ENCODE data around the gene IL17RD. TPM values are rescaled to one million over a fixed set of nuclear protein-coding genes. Genes with fewer than 3 reads are reported as not detected.
A peak's percentile ranks its signal among the peaks of the same experiment; 100 is the strongest.

Gene IL17RD
- total RNA-seq, 2 donors from 2014 or later: 0.28 TPM; not detected in 1

GRCh38 chr3:57132674-57133073, 32.5 kb downstream of the IL17RD start:
- Mint-ChIP-seq H3K27ac (no peak overlapping the region), H3K36me3 (no peaks in the 10 kb centered on the region), H3K4me1 (ENCODE audit: low read depth in 2 of 2) (peaks cover 6 to 8% of the 10 kb centered on the region in 2 donors), H3K9me3 (no peaks in the 10 kb centered on the region), H3K27me3 (peaks cover 7 to 12% of the 10 kb centered on the region in 2 donors), H3K4me3 (no peak overlapping the region)
- DNase-seq (ENCODE audit: low spot score) (no peak), ATAC-seq (no peak)

GRCh38 chr3:57131210-57131588, 34.0 kb downstream of the IL17RD start:
- no peak overlapping the region for H3K4me3 Mint-ChIP-seq
- no peak for DNase-seq (ENCODE audit: low spot score)

GRCh38 chr3:57130571-57131209, 34.5 kb downstream of the IL17RD start:
- H3K27me3 Mint-ChIP-seq: no peaks in the 10 kb centered on the region

More at GRCh38 chr3:57131210-57131588, 34.0 kb downstream of the IL17RD start:
- no peak overlapping the region for H3K27ac Mint-ChIP-seq
- H3K36me3 Mint-ChIP-seq: no peaks in the 10 kb centered on the region
- peaks cover 6 to 8% of the 10 kb centered on the region in 2 donors for H3K4me1 Mint-ChIP-seq (ENCODE audit: low read depth in 2 of 2)
- no peaks in the 10 kb centered on the region for H3K27me3 Mint-ChIP-seq
- ATAC-seq: no peak
- H3K9me3 Mint-ChIP-seq: no peaks in the 10 kb centered on the region

GRCh38 chr3:57128826-57129667, 36.1 kb downstream of the IL17RD start:
- DNase-seq (ENCODE audit: low spot score) (no peak), ATAC-seq (no peak)
- Mint-ChIP-seq H3K4me3 (no peak overlapping the region), H3K9me3 (no peaks in the 10 kb centered on the region), H3K36me3 (no peaks in the 10 kb centered on the region), H3K27ac (no peak overlapping the region), H3K27me3 (peaks cover 0 to 2% of the 10 kb centered on the region in 2 donors), H3K4me1 (ENCODE audit: low read depth in 2 of 2) (peaks cover 6 to 8% of the 10 kb centered on the region in 2 donors)

More at GRCh38 chr3:57130571-57131209, 34.5 kb downstream of the IL17RD start:
- ATAC-seq (peak in 1 of 2 donors; percentile 48), DNase-seq (ENCODE audit: low spot score) (no peak)
- peaks cover 6 to 8% of the 10 kb centered on the region in 2 donors for H3K4me1 Mint-ChIP-seq (ENCODE audit: low read depth in 2 of 2)
- no peaks in the 10 kb centered on the region for H3K9me3 Mint-ChIP-seq
- no peaks in the 10 kb centered on the region for H3K36me3 Mint-ChIP-seq
- no peak overlapping the region for H3K4me3 Mint-ChIP-seq
- H3K27ac Mint-ChIP-seq: peak overlapping the region in 1 of 2 donors; percentile 54

- no peaks in the 10 kb centered on the region for H3K9me3 Mint-ChIP-seq
- peaks cover 0 to 5% of the 10 kb centered on the region in 2 donors for H3K27me3 Mint-ChIP-seq
- peaks cover 6 to 8% of the 10 kb centered on the region in 2 donors for H3K4me1 Mint-ChIP-seq (ENCODE audit: low read depth in 2 of 2)
- H3K36me3 Mint-ChIP-seq: no peaks in the 10 kb centered on the region
- H3K4me3 Mint-ChIP-seq: no peak overlapping the region
- H3K27ac Mint-ChIP-seq: no peak overlapping the region
- no peak for ATAC-seq
- no peak for DNase-seq (ENCODE audit: low spot score)
Measured at GRCh38 chr3:57127891-57128518, 37.1 kb downstream of the IL17RD start.

GRCh38 chr3:57126244-57126643, 38.9 kb downstream of the IL17RD start:
- DNase-seq (ENCODE audit: low spot score): no peak
- Mint-ChIP-seq H3K36me3 (no peaks in the 10 kb centered on the region), H3K9me3 (no peaks in the 10 kb centered on the region), H3K27me3 (peaks cover 5 to 12% of the 10 kb centered on the region in 2 donors), H3K4me3 (no peak overlapping the region), H3K4me1 (ENCODE audit: low read depth in 2 of 2) (peaks cover 6 to 8% of the 10 kb centered on the region in 2 donors), H3K27ac (no peak overlapping the region)
- ATAC-seq: no peak

- Mint-ChIP-seq H3K27ac (no peak overlapping the region), H3K36me3 (no peaks in the 10 kb centered on the region), H3K4me1 (ENCODE audit: low read depth in 2 of 2) (no peaks in the 10 kb centered on the region), H3K27me3 (peaks cover 5 to 12% of the 10 kb centered on the region in 2 donors), H3K4me3 (no peak overlapping the region), H3K9me3 (no peaks in the 10 kb centered on the region)
- no peak for ATAC-seq
- no peak for DNase-seq (ENCODE audit: low spot score)
Measured at GRCh38 chr3:57120451-57121174, 44.5 kb downstream of the IL17RD start.

GRCh38 chr3:57120040-57120439, 45.1 kb downstream of the IL17RD start:
- Mint-ChIP-seq H3K27me3 (peaks cover 5 to 12% of the 10 kb centered on the region in 2 donors), H3K27ac (no peak overlapping the region), H3K4me1 (ENCODE audit: low read depth in 2 of 2) (no peaks in the 10 kb centered on the region), H3K4me3 (no peak overlapping the region), H3K9me3 (no peaks in the 10 kb centered on the region), H3K36me3 (no peaks in the 10 kb centered on the region)
- no peak for ATAC-seq
- DNase-seq (ENCODE audit: low spot score): no peak

GRCh38 chr3:57118254-57118653, 46.9 kb downstream of the IL17RD start:
- no peak for DNase-seq (ENCODE audit: low spot score)
- ATAC-seq: no peak
- H3K9me3 Mint-ChIP-seq: no peaks in the 10 kb centered on the region

GRCh38 chr3:57116501-57116900, 48.7 kb downstream of the IL17RD start:
- Mint-ChIP-seq H3K4me3 (no peak overlapping the region), H3K9me3 (no peaks in the 10 kb centered on the region), H3K36me3 (no peaks in the 10 kb centered on the region), H3K4me1 (ENCODE audit: low read depth in 2 of 2) (peaks cover 4 to 8% of the 10 kb centered on the region in 2 donors), H3K27ac (no peak overlapping the region), H3K27me3 (peaks cover 0 to 1% of the 10 kb centered on the region in 2 donors)
- no peak for DNase-seq (ENCODE audit: low spot score)
- no peak for ATAC-seq

More at GRCh38 chr3:57118254-57118653, 46.9 kb downstream of the IL17RD start:
- H3K27me3 Mint-ChIP-seq: peaks cover 5 to 8% of the 10 kb centered on the region in 2 donors
- H3K4me3 Mint-ChIP-seq: no peak overlapping the region
- H3K36me3 Mint-ChIP-seq: no peaks in the 10 kb centered on the region
- no peak overlapping the region for H3K27ac Mint-ChIP-seq
- H3K4me1 Mint-ChIP-seq (ENCODE audit: low read depth in 2 of 2): no peaks in the 10 kb centered on the region

GRCh38 chr3:57112206-57112605, 52.9 kb downstream of the IL17RD start:
- peak overlapping the region; percentile 53 for H3K4me3 Mint-ChIP-seq
- no peaks in the 10 kb centered on the region for H3K36me3 Mint-ChIP-seq
- ATAC-seq: peak in 1 of 2 donors; percentile 40

GRCh38 chr3:57110798-57111197, 54.4 kb downstream of the IL17RD start:
- peaks cover 4 to 8% of the 10 kb centered on the region in 2 donors for H3K4me1 Mint-ChIP-seq (ENCODE audit: low read depth in 2 of 2)
- H3K27me3 Mint-ChIP-seq: no peaks in the 10 kb centered on the region
- no peak overlapping the region for H3K27ac Mint-ChIP-seq
- no peaks in the 10 kb centered on the region for H3K9me3 Mint-ChIP-seq
- ATAC-seq (no peak), DNase-seq (ENCODE audit: low spot score) (no peak)
- no peaks in the 10 kb centered on the region for H3K36me3 Mint-ChIP-seq
- H3K4me3 Mint-ChIP-seq: no peak overlapping the region

More at GRCh38 chr3:57112206-57112605, 52.9 kb downstream of the IL17RD start:
- Mint-ChIP-seq H3K27me3 (no peaks in the 10 kb centered on the region), H3K4me1 (ENCODE audit: low read depth in 2 of 2) (peaks cover 4 to 8% of the 10 kb centered on the region in 2 donors), H3K27ac (no peak overlapping the region), H3K9me3 (no peaks in the 10 kb centered on the region)
- no peak for DNase-seq (ENCODE audit: low spot score)

- Mint-ChIP-seq H3K4me1 (ENCODE audit: low read depth in 2 of 2) (peaks cover 4 to 8% of the 10 kb centered on the region in 2 donors), H3K9me3 (no peaks in the 10 kb centered on the region), H3K36me3 (no peaks in the 10 kb centered on the region), H3K4me3 (no peak overlapping the region), H3K27ac (no peak overlapping the region), H3K27me3 (no peaks in the 10 kb centered on the region)
- ATAC-seq: no peak
- DNase-seq (ENCODE audit: low spot score): no peak
Measured at GRCh38 chr3:57110214-57110613, 54.9 kb downstream of the IL17RD start.
